ENCODE measurements around the gene PRDX1.
A peak's percentile ranks its signal among the peaks of the same experiment; 100 is the strongest.

Gene PRDX1

DNA sequence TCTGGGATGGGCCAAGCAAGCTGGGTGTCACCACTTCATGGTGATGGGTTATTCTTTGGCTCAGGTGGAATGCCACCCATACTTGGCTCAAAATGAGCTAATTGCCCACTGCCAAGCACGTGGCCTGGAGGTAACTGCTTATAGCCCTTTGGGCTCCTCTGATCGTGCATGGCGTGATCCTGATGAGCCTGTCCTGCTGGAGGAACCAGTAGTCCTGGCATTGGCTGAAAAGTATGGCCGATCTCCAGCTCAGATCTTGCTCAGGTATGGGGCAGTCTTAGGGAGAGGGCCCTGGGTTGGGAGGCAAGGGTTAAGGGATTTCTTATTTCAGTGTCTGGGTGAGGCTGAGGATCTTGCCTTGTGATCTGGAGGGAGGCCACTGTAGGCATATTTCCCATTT is 46.7 kb upstream of the PRDX1 start:
- Histone ChIP-seq H4K91ac (ENCODE audit: low read length) (no peak overlapping the region), H3K9me3 (ENCODE audit: control insufficient read depth, low read length) (no peaks in the 10 kb centered on the region), H3K27me3 (ENCODE audit: control insufficient read depth in 1 of 2, insufficient read depth in 1 of 2, low read length in 2 of 2) (no peaks in the 10 kb centered on the region), H2BK5ac (ENCODE audit: low read depth, low read length, poor library complexity, severe bottlenecking) (no peak overlapping the region), H3K14ac (ENCODE audit: low read length in 2 of 2) (no peak overlapping the region), H4K8ac (ENCODE audit: low read length) (no peak overlapping the region), H2BK12ac (ENCODE audit: low read length in 2 of 2) (no peak overlapping the region), H2BK15ac (ENCODE audit: low read depth, poor library complexity, severe bottlenecking) (no peak overlapping the region), H3K27ac (ENCODE audit: low read length, poor library complexity, severe bottlenecking) (no peak overlapping the region), H3K4me2 (ENCODE audit: low read length, poor library complexity, severe bottlenecking) (no peak overlapping the region), H3K4me3 (ENCODE audit: insufficient read depth in 1 of 2, low read depth in 1 of 2, low read length in 2 of 2) (no peak overlapping the region), H3K36me3 (ENCODE audit: control insufficient read depth in 1 of 2, insufficient read depth in 2 of 2, low read depth in 1 of 2, low read length in 2 of 2) (peaks cover 56% of the 10 kb centered on the region in 2 experiments), H3K79me1 (replicated peaks; ENCODE audit: low read length, poor library complexity, severe bottlenecking) (peaks cover 26% of the 10 kb centered on the region), H3K23ac (ENCODE audit: low read length in 2 of 2) (no peak overlapping the region), H3K18ac (ENCODE audit: low read depth in 1 of 2, low read length in 2 of 2) (no peak overlapping the region), H3K4me1 (ENCODE audit: control insufficient read depth, insufficient read depth, low read depth, low read length) (no peaks in the 10 kb centered on the region), H3K9ac (ENCODE audit: low read length) (no peak overlapping the region), H2AK5ac (ENCODE audit: low read length, severe bottlenecking) (no peak overlapping the region), H3K4ac (ENCODE audit: low read depth in 1 of 2, low read length in 2 of 2) (no peak overlapping the region), H2BK120ac (ENCODE audit: low read depth, low read length) (no peak overlapping the region), H2AFZ (ENCODE audit: low read depth, low read length) (no peak overlapping the region)
- 93% methylated on average over 4 of the region's 4 CpGs for whole genome bisulfite sequencing
- no peak for DNase-seq

- no peaks in the 10 kb centered on the region for H3K27me3 ChIP-seq (ENCODE audit: control insufficient read depth in 1 of 2, insufficient read depth in 1 of 2, low read length in 2 of 2)
- H2AK5ac ChIP-seq (ENCODE audit: low read length, severe bottlenecking) = no peak overlapping the region
- no peak for DNase-seq
- H3K4ac ChIP-seq (ENCODE audit: low read depth in 1 of 2, low read length in 2 of 2) = no peak overlapping the region
- H4K91ac ChIP-seq (ENCODE audit: low read length) = no peak overlapping the region
- no peak overlapping the region for H3K9ac ChIP-seq (ENCODE audit: low read length)
- WGBS = 92% methylated on average over 7 of the region's 7 CpGs
- H3K18ac ChIP-seq (ENCODE audit: low read depth in 1 of 2, low read length in 2 of 2) = no peak overlapping the region
- no peak overlapping the region for H2BK5ac ChIP-seq (ENCODE audit: low read depth, low read length, poor library complexity, severe bottlenecking)
- H3K4me3 ChIP-seq (ENCODE audit: insufficient read depth in 1 of 2, low read depth in 1 of 2, low read length in 2 of 2) = no peak overlapping the region
- peaks cover 57 to 59% of the 10 kb centered on the region in 2 experiments for H3K36me3 ChIP-seq (ENCODE audit: control insufficient read depth in 1 of 2, insufficient read depth in 2 of 2, low read depth in 1 of 2, low read length in 2 of 2)
- no peak overlapping the region for H2BK15ac ChIP-seq (ENCODE audit: low read depth, poor library complexity, severe bottlenecking)
- H3K27ac ChIP-seq (ENCODE audit: low read length, poor library complexity, severe bottlenecking) = no peak overlapping the region
- peak overlapping the region; percentile 19 for H4K8ac ChIP-seq (ENCODE audit: low read length)
- H3K9me3 ChIP-seq (ENCODE audit: control insufficient read depth, low read length) = no peaks in the 10 kb centered on the region
- H3K4me1 ChIP-seq (ENCODE audit: control insufficient read depth, insufficient read depth, low read depth, low read length) = no peaks in the 10 kb centered on the region
- H3K4me2 ChIP-seq (ENCODE audit: low read length, poor library complexity, severe bottlenecking) = no peak overlapping the region
- H3K23ac ChIP-seq (ENCODE audit: low read length in 2 of 2) = no peak overlapping the region
- H3K79me1 ChIP-seq (replicated peaks; ENCODE audit: low read length, poor library complexity, severe bottlenecking) = peaks cover 25% of the 10 kb centered on the region
- H2BK120ac ChIP-seq (ENCODE audit: low read depth, low read length) = no peak overlapping the region
- no peak overlapping the region for H3K14ac ChIP-seq (ENCODE audit: low read length in 2 of 2)
- no peak overlapping the region for H2AFZ ChIP-seq (ENCODE audit: low read depth, low read length)
- H2BK12ac ChIP-seq (ENCODE audit: low read length in 2 of 2) = no peak overlapping the region
These were observed 46.2 kb upstream of the PRDX1 start for GRCh38 chr1:45567911-45568310.

GRCh38 chr1:45566722-45567121 is 45.0 kb upstream of the PRDX1 start:
- Histone ChIP-seq H3K4me1 (ENCODE audit: control insufficient read depth, insufficient read depth, low read depth, low read length) (no peaks in the 10 kb centered on the region), H4K8ac (ENCODE audit: low read length) (no peak overlapping the region), H3K4me2 (ENCODE audit: low read length, poor library complexity, severe bottlenecking) (no peak overlapping the region), H4K91ac (ENCODE audit: low read length) (no peak overlapping the region), H2BK12ac (ENCODE audit: low read length in 2 of 2) (no peak overlapping the region), H3K27ac (ENCODE audit: low read length, poor library complexity, severe bottlenecking) (no peak overlapping the region), H2BK15ac (ENCODE audit: low read depth, poor library complexity, severe bottlenecking) (no peak overlapping the region), H2BK120ac (ENCODE audit: low read depth, low read length) (no peak overlapping the region), H3K79me1 (replicated peaks; ENCODE audit: low read length, poor library complexity, severe bottlenecking) (peaks cover 30% of the 10 kb centered on the region), H3K4ac (ENCODE audit: low read depth in 1 of 2, low read length in 2 of 2) (no peak overlapping the region), H3K36me3 (ENCODE audit: control insufficient read depth in 1 of 2, insufficient read depth in 2 of 2, low read depth in 1 of 2, low read length in 2 of 2) (peaks cover 64 to 70% of the 10 kb centered on the region in 2 experiments), H3K14ac (ENCODE audit: low read length in 2 of 2) (no peak overlapping the region), H3K27me3 (ENCODE audit: control insufficient read depth in 1 of 2, insufficient read depth in 1 of 2, low read length in 2 of 2) (no peaks in the 10 kb centered on the region), H2AK5ac (ENCODE audit: low read length, severe bottlenecking) (no peak overlapping the region), H2AFZ (ENCODE audit: low read depth, low read length) (no peak overlapping the region), H3K9me3 (ENCODE audit: control insufficient read depth, low read length) (no peaks in the 10 kb centered on the region), H3K9ac (ENCODE audit: low read length) (peak overlapping the region; percentile 27), H3K18ac (ENCODE audit: low read depth in 1 of 2, low read length in 2 of 2) (no peak overlapping the region), H2BK5ac (ENCODE audit: low read depth, low read length, poor library complexity, severe bottlenecking) (no peak overlapping the region), H3K4me3 (ENCODE audit: insufficient read depth in 1 of 2, low read depth in 1 of 2, low read length in 2 of 2) (no peak overlapping the region), H3K23ac (ENCODE audit: low read length in 2 of 2) (no peak overlapping the region)
- DNase-seq = no peak
- WGBS = 75% methylated on average over 5 of the region's 5 CpGs

GRCh38 chr1:45563843-45564242 is 42.2 kb upstream of the PRDX1 start:
- Histone ChIP-seq H3K4me2 (ENCODE audit: low read length, poor library complexity, severe bottlenecking) (no peak overlapping the region), H2BK12ac (ENCODE audit: low read length in 2 of 2) (no peak overlapping the region), H3K36me3 (ENCODE audit: control insufficient read depth in 1 of 2, insufficient read depth in 2 of 2, low read depth in 1 of 2, low read length in 2 of 2) (peaks cover 54 to 67% of the 10 kb centered on the region in 2 experiments), H4K91ac (ENCODE audit: low read length) (no peak overlapping the region), H2AK5ac (ENCODE audit: low read length, severe bottlenecking) (no peak overlapping the region), H2AFZ (ENCODE audit: low read depth, low read length) (no peak overlapping the region), H3K4me3 (ENCODE audit: insufficient read depth in 1 of 2, low read depth in 1 of 2, low read length in 2 of 2) (no peak overlapping the region), H3K4me1 (ENCODE audit: control insufficient read depth, insufficient read depth, low read depth, low read length) (no peaks in the 10 kb centered on the region), H4K8ac (ENCODE audit: low read length) (no peak overlapping the region), H2BK5ac (ENCODE audit: low read depth, low read length, poor library complexity, severe bottlenecking) (no peak overlapping the region), H2BK15ac (ENCODE audit: low read depth, poor library complexity, severe bottlenecking) (no peak overlapping the region), H3K14ac (ENCODE audit: low read length in 2 of 2) (no peak overlapping the region), H3K9ac (ENCODE audit: low read length) (peak overlapping the region; percentile 33), H3K23ac (ENCODE audit: low read length in 2 of 2) (no peak overlapping the region), H3K27me3 (ENCODE audit: control insufficient read depth in 1 of 2, insufficient read depth in 1 of 2, low read length in 2 of 2) (no peaks in the 10 kb centered on the region), H3K9me3 (ENCODE audit: control insufficient read depth, low read length) (no peaks in the 10 kb centered on the region), H2BK120ac (ENCODE audit: low read depth, low read length) (no peak overlapping the region), H3K4ac (ENCODE audit: low read depth in 1 of 2, low read length in 2 of 2) (no peak overlapping the region), H3K27ac (ENCODE audit: low read length, poor library complexity, severe bottlenecking) (no peak overlapping the region), H3K79me1 (replicated peaks; ENCODE audit: low read length, poor library complexity, severe bottlenecking) (peaks cover 36% of the 10 kb centered on the region), H3K18ac (ENCODE audit: low read depth in 1 of 2, low read length in 2 of 2) (no peak overlapping the region)
- DNase-seq = no peak
- WGBS = 98% methylated on average over 2 of the region's 2 CpGs

Data from mesenchymal stem cell (in vitro differentiated cells and primary cell).